Neural progenitor cell (in vitro differentiated cells): ENCODE measurements around the gene WDR93.

Experiments used
- CTCF ChIP-seq: fragments of 200-600 bp; sonication (generic); IDR thresholded peaks from 2 replicates; pipeline ENCODE4 v1.5.1; 2017; ENCODE audit warnings: antibody characterized with exemption, mild to moderate bottlenecking
- EZH2phosphoT487 ChIP-seq: fragments of 200-600 bp; sonication (generic); IDR thresholded peaks from 2 replicates; pipeline ENCODE4 v1.6.1; 2017; ENCODE audit warnings: antibody characterized with exemption

DNA sequence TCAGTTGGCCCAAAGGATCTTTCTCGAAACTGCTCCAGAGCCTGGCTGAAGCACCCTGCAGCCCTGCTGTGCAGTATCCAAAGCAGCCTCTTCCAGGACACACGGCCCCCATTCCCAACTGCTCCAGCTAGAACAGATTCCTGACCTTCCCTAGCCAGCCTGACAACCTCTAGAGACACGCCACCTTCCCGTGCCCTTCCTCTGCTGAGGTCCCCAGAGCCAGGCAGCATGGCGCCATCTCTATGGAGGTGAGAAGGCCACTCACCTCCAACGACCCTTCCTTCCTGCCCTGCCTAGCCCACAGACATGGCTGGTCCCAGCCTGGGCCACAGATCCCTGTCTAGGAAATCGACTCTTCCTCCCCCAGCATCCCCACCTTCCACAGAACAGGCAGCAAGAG is 38.5 kb upstream of the WDR93 start:
- TF ChIP-seq CTCF (no peak), EZH2phosphoT487 (no peak)
